Measurements from ENCODE around the gene CCDC146. TPM values are rescaled to one million over a fixed set of nuclear protein-coding genes. Genes with fewer than 3 reads are reported as not detected.
A peak's percentile ranks its signal among the peaks of the same experiment; 100 is the strongest.

The CCDC146 gene
- total RNA-seq, 1 donor from 2014 or later, result 5.6 TPM

GRCh38 chr7:77245015-77245755 is 122.8 kb downstream of the CCDC146 start:
- H3K36me3 ChIP-seq (ENCODE audit: control insufficient read depth, insufficient read depth, low read length), result no peaks in the 10 kb centered on the region
- DNase-seq (ENCODE audit: low read depth), result no peak
- H3K27me3 ChIP-seq (ENCODE audit: control insufficient read depth, insufficient read depth, low read length), result no peaks in the 10 kb centered on the region
- no peak for TF ChIP-seq CTCF (IDR thresholded peaks at IDR 0.05; ENCODE audit: insufficient read depth, low read length, poor library complexity, severe bottlenecking)
- no peak overlapping the region for H3K4me3 ChIP-seq (ENCODE audit: low read depth, low read length)

GRCh38 chr7:77246026-77246640 is 123.7 kb downstream of the CCDC146 start:
- H3K4me3 ChIP-seq (ENCODE audit: low read depth, low read length), result no peak overlapping the region
- H3K36me3 ChIP-seq (ENCODE audit: control insufficient read depth, insufficient read depth, low read length), result no peaks in the 10 kb centered on the region
- DNase-seq (ENCODE audit: low read depth), result no peak
- no peaks in the 10 kb centered on the region for H3K27me3 ChIP-seq (ENCODE audit: control insufficient read depth, insufficient read depth, low read length)
- TF ChIP-seq CTCF (IDR thresholded peaks at IDR 0.05; ENCODE audit: insufficient read depth, low read length, poor library complexity, severe bottlenecking), result no peak

GRCh38 chr7:77247206-77247850 is 124.9 kb downstream of the CCDC146 start:
- Histone ChIP-seq H3K36me3 (ENCODE audit: control insufficient read depth, insufficient read depth, low read length) (no peaks in the 10 kb centered on the region), H3K27me3 (ENCODE audit: control insufficient read depth, insufficient read depth, low read length) (no peaks in the 10 kb centered on the region), H3K4me3 (ENCODE audit: low read depth, low read length) (no peak overlapping the region)
- peak; percentile 85 for TF ChIP-seq CTCF (IDR thresholded peaks at IDR 0.05; ENCODE audit: insufficient read depth, low read length, poor library complexity, severe bottlenecking)
- DNase-seq (ENCODE audit: low read depth), result no peak

- H3K4me3 ChIP-seq (ENCODE audit: low read depth, low read length), result no peak overlapping the region
- no peak for DNase-seq (ENCODE audit: low read depth)
- TF ChIP-seq CTCF (IDR thresholded peaks at IDR 0.05; ENCODE audit: insufficient read depth, low read length, poor library complexity, severe bottlenecking), result no peak
- H3K27me3 ChIP-seq (ENCODE audit: control insufficient read depth, insufficient read depth, low read length), result no peaks in the 10 kb centered on the region
- H3K36me3 ChIP-seq (ENCODE audit: control insufficient read depth, insufficient read depth, low read length), result no peaks in the 10 kb centered on the region
Observed at GRCh38 chr7:77248154-77248553, 125.7 kb downstream of the CCDC146 start.

GRCh38 chr7:77252506-77252905 is 130.1 kb downstream of the CCDC146 start:
- Histone ChIP-seq H3K4me3 (ENCODE audit: low read depth, low read length) (no peak overlapping the region), H3K36me3 (ENCODE audit: control insufficient read depth, insufficient read depth, low read length) (no peaks in the 10 kb centered on the region), H3K27me3 (ENCODE audit: control insufficient read depth, insufficient read depth, low read length) (no peaks in the 10 kb centered on the region)
- no peak for DNase-seq (ENCODE audit: low read depth)
- no peak for TF ChIP-seq CTCF (IDR thresholded peaks at IDR 0.05; ENCODE audit: insufficient read depth, low read length, poor library complexity, severe bottlenecking)
